Activated gamma-delta T cell (primary cell): ENCODE data around the gene CEP83.
"Not testable (repeated sequence)": the region's sequence is repeated elsewhere in the genome, so short reads cannot be mapped to it uniquely, and the experiment has no call there.

Experiments used
- DNase-seq: peaks from one replicate; lab custom pipeline; 2025; lab: John Stamatoyannopoulos, UW

The CEP83 gene

DNA sequence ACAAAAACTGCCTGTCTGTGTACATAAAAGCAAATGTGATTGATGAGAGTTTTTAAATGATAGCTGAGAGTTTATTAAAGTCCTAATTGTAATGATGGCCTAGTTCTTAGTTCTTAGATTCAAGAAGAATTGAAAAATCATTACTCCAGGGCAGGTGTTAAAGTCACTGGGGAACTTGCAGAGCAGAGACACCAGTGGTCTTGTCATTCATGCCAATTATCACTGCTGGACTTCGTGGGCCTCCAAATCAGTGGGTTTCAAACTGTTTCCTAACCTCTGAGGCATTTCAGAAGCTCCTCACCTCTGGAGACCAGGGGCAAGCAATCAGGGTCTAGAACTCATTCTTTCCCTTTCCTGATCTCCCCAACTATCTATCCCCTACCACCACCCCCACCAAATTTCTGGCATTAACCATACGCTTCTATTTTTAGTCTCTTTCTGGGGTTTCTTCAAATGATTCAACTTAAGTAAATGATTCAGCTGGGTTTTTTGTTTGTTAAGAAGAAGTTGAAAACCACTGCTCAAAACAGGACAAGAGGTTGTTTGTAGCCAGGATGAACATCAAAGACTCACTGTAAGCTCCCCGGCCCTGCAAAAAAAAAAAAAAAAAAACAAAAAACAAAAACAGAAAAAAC lies 80.1 kb downstream of the CEP83 start:
- DNase-seq, result no peak

DNA sequence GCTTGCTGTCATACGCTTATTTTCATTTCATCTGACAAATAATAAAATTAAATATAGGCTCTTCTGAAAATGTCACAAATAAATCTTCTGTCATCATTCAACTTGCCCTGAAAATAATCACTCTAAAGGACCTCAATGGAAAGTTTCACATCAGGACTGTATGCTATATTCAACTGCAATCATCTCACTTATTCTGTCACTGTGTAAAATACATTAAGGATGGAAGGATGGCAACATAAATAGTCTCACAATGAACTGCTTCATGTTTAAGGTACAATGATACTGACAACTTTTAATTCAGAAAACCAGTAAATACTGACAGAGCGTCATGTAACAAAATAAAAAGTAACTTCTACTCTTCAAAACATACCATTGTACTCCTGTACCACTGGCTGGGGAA lies 82.1 kb downstream of the CEP83 start:
- DNase-seq, result no peak

- DNase-seq, result no peak
These were observed 85.5 kb downstream of the CEP83 start for GRCh38 chr12:94374124-94374523.

GRCh38 chr12:94372461-94372860 lies 87.2 kb downstream of the CEP83 start:
- no peak for DNase-seq

DNA sequence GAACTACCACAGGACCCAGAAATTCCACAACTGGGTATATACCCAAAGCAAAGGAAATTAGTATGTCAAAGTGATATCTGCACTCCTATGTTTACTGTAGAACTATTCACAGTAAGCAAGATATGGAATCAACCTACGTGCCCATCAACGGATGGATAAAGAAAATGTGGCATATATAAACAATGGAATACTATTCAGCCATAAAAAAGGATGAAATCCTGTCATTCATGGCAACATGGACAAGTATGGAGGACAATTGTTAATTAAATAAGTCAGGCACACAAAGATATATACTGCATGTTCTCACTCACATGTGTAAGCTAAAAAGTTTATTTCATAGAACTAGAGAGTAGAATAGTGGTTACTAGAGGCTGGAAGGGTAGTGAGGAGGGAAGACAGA lies 97.0 kb downstream of the CEP83 start:
- no peak for DNase-seq

GRCh38 chr12:94359761-94360160 lies 99.9 kb downstream of the CEP83 start:
- no peak for DNase-seq

GRCh38 chr12:94353130-94353529 lies 106.5 kb downstream of the CEP83 start:
- DNase-seq, result no peak

DNA sequence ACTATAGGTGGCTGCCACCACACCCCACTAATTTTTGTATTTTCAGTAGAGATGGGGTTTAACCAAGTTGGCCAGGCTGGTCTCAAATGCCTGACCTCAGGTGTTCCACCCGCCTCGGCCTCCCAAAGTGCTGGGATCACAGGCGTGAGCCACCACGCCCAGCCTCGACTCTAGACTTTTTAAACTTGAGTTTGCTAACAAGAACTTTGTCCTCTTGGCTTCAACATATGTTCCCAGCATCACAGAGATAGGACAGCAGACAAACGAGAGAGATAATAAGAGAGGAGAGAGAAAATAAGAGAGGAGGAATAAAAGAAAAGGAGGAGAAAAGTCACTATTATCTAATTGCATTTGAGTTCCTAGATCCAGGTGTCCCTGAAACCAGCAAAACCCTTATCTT lies 119.1 kb downstream of the CEP83 start:
- no peak for DNase-seq

DNA sequence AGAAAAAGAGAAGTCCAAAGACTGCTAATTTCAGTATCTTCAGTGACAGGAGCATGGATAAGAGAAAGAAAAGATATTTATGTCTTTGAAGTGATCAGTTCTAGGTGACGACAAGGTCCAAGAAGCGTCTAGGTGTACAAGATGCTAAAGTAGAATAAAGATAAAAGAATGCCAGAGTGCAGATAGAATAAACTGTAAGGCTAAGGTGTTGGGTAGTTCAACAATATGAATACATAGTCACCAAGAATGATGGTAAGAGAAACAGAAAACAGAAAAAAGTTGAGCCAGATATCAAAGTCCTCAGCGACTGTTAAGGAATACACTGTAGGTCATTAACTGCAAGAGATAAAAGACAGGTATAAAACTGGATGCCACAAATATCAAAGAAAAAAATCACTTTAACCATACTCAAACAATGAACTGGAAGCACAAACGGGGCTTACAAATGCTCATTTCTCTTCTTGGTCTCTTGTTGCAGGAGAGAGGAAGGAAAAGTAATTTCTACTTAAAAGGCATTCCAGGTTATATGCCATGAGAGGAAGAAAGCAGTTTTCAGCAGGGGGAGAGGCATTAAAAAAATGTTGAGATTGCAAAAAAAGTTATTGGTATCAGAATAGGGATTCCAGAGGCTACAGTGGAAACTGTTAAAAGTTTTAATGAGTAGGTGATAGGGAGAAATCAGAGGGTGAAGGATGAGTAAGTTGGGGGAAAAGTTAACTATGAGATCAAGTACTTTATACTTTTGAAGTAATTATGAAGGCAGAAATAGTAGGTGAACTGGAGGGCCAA lies 121.5 kb downstream of the CEP83 start:
- no peak for DNase-seq

DNA sequence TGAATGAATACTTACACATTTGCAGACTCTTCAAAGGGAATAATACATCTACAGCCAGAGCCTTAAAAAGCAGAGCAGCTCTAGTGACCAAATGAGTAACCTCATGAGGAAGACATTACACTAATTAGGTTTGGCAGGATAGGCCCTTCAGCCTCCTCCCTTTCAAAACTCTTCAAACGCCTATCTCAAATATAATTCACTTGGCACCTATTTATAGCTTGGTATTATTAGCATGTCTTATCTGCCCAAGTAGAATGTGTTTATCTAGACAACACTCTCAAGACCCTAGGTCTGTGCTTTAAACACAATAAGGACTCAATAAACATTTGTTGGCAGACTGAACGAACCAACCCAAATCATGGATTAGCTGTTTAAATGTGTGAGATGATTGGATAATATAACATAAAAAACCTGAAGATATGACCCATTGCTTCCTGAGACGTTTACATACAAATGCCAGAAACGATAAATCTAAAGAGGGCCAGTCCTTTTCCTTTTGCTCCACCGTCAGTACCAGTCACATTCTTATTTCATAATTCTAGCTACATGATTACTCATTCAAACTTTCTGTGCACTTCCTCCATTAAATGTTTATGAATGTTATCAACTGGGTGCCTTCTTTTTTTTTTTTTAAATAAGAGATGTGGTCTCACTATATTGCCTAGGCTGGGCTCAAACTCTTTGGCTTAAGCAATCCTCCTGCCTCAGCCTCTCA lies 123.3 kb downstream of the CEP83 start:
- DNase-seq, result no peak

GRCh38 chr12:94333396-94333795 lies 126.3 kb downstream of the CEP83 start:
- DNase-seq, result no peak

DNA sequence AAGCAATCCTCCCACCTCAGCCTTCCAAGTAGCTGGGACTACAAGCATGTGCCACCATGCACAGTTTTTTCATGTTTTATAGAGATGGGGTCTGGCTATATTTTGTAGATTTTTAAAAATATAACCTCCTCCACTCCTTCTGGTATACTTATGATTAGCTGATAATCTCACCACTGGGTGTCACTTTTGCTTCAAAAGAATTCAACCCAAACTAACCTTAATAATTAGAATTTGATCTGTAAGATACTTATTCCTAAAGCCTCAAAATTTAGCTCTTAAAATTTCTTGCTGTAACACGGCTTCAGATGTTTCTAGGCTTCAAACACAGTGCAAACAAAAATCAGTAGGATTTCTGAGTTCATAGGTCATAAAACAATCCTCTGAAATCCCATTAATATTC lies 130.3 kb downstream of the CEP83 start:
- no peak for DNase-seq

GRCh38 chr12:94327809-94328208 lies 131.9 kb downstream of the CEP83 start:
- no peak for DNase-seq

- DNase-seq, result no peak
These were observed 132.9 kb downstream of the CEP83 start for GRCh38 chr12:94326727-94327126.

- no peak for DNase-seq
These were observed 133.4 kb downstream of the CEP83 start for GRCh38 chr12:94326234-94326633.

GRCh38 chr12:94322346-94322745 lies 137.3 kb downstream of the CEP83 start:
- DNase-seq, result no peak

DNA sequence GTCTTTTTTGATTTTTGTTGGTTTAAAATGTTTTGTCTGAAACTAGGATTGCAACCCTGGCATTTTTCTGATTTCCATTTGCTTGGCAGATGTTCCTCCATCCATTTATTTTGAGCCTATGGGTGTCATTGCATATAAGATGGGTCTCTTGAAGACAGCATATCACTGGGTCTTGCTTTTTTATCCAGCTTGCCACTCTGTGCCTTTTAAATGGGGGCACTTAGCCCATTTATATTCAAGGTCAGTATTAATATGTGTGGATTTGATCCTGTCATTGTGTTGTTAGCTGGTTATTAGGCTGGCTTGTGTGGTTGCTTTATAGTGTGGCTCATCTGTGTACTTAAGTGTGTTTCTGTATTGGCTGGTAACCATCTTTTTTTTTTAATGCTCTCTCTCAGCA lies 139.6 kb downstream of the CEP83 start:
- DNase-seq, result no peak

- DNase-seq, result no peak
These were observed 141.5 kb downstream of the CEP83 start for GRCh38 chr12:94318181-94318580.

GRCh38 chr12:94316600-94316999 lies 143.1 kb downstream of the CEP83 start:
- not testable (repeated sequence) for DNase-seq

DNA sequence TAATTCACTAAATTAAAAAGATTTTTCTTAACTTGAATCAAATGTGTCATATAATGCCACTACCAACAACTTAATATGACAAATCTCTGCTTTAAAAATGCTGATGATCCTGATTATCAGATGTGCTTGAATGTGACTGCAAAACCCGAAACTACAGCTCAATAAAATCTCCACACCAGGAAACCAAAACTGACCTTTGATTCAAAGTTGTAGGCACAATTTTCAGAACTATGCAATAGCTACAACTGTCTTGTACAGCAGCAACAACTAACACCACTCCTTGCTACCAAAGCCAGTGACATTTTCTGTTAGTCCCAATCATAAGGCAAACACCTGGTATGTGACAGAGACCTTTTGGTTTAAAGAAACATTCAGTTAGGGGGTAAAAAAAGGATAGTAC lies 147.3 kb downstream of the CEP83 start:
- DNase-seq, result no peak

- DNase-seq, result no peak
These were observed 150.3 kb downstream of the CEP83 start for GRCh38 chr12:94309373-94309772.

DNA sequence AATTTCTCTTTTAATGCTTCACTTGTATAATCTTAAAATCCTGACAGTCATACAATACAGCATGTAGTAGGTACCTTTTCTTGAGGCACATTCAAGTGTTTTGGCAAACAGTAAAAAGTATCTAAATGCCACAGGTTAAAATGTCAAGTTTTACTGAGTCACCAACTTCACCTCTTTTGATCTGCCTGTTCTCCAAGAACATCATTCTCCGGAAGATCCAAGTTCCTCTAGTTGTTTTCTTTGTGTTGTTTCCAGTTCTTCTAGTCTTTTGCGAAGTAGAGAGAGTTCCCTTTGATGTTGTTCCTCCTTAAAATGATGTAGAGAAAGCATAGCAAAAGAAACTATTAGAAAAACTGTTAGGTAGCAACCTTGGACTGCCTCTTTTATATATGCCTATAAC lies 151.1 kb downstream of the CEP83 start:
- DNase-seq, result no peak
